Spleen (tissue), 11 donors: ENCODE results near the gene GAB2. TPM values are rescaled to one million over a fixed set of nuclear protein-coding genes. Genes with fewer than 3 reads are reported as not detected.

Source experiments
- DNase-seq: peaks from one replicate; pipeline ENCODE4 v3.0.0-alpha.2; 2020
- H3K27ac ChIP-seq, 8 donors: fragments of 200-600 bp; sonication (generic) in 7 of 8; 1 replicate in 4 of 8; 2 replicates in 4 of 8; pipeline versions ENCODE4 v1.5.0 to v1.8.0; 2016 to 2021; ENCODE audit warnings: inconsistent platforms in 4 of 8, mild to moderate bottlenecking in 4 of 8, moderate library complexity in 1 of 8
- H3K27me3 ChIP-seq, 7 donors: fragments of 200-600 bp; sonication (generic) in 6 of 7; replicated peaks in 1 of 7; 1 replicate in 4 of 7; 2 replicates in 3 of 7; pipeline versions ENCODE4 v1.5.0 to v1.8.0; 2016 to 2021; ENCODE audit warnings: inconsistent platforms in 3 of 7, mild to moderate bottlenecking in 1 of 7
- H3K36me3 ChIP-seq, 6 donors: fragments of 200-600 bp; sonication (generic) in 5 of 6; 1 replicate in 4 of 6; 2 replicates in 2 of 6; pipeline versions ENCODE4 v1.5.0 to v1.8.0; 2016 to 2021; ENCODE audit warnings: inconsistent platforms in 2 of 6
- H3K4me1 ChIP-seq, 6 donors: fragments of 200-600 bp; sonication (generic) in 5 of 6; 1 replicate in 3 of 6; 2 replicates in 3 of 6; pipeline versions ENCODE4 v1.5.0 to v1.8.0; 2016 to 2021; ENCODE audit warnings: inconsistent platforms in 3 of 6
- H3K4me3 ChIP-seq, 8 donors: fragments of 200-600 bp; sonication (generic) in 7 of 8; 1 replicate in 4 of 8; 2 replicates in 4 of 8; pipeline versions ENCODE4 v1.5.0 to v1.8.0; 2016 to 2021; ENCODE audit warnings: inconsistent platforms in 4 of 8, mild to moderate bottlenecking in 4 of 8, moderate library complexity in 2 of 8
- H3K9me3 ChIP-seq, 8 donors: fragments of 200-600 bp; sonication (generic) in 7 of 8; 1 replicate in 4 of 8; 2 replicates in 4 of 8; pipeline versions ENCODE4 v1.5.0 to v1.8.0; 2016 to 2021; ENCODE audit warnings: inconsistent platforms in 4 of 8
- POLR2A ChIP-seq, 3 donors: fragments of 450-650 bp; IDR thresholded peaks; one replicate each; pipeline ENCODE4 v1.5.1; 2017; ENCODE audit warnings: antibody characterized with exemption in 3 of 3, mild to moderate bottlenecking in 1 of 3
- POLR2AphosphoS5 ChIP-seq, 3 donors: sonication (generic); formaldehyde crosslinking; IDR thresholded peaks; one replicate each; pipeline ENCODE4 v1.5.1; 2017; ENCODE audit warnings: antibody characterized with exemption in 3 of 3
- WGBS, 5 donors: extraction: QIAGEN DNeasy Blood & Tissue Kit in 3 of 5; methylation state at CpG; one replicate each; pipeline versions ENCODE4 v1.1.5 to v1.1.7; 2013 to 2018; 5-methylcytosine and 5-hydroxymethylcytosine counted together
- intact Hi-C: fragments of 100-400 bp; cut with DNase I; formaldehyde crosslinking; loops from one replicate; pipeline ENCODE4 v1.15.0; 2023; ENCODE audit warnings: low total_unique reads
- polyA plus RNA-seq, 3 donors: library from polyadenylated mRNA; stranded (reverse); fragments of 200-250 nt; gene quantifications; one replicate each; pipeline ENCODE4 v1.2.1, GENCODE V29; 2013
- total RNA-seq, 7 donors: library from RNA; depleted of rRNA in 3 of 7; stranded (reverse); fragments of >200 nt in 3 of 7; fragmentation: NEBNext Ultra II Directional in 4 of 7; extraction: Animal tissue kit (Norgen Biotek cat#: 25700) in 4 of 7; gene quantifications; one replicate each; pipeline versions ENCODE4 v1.1.0 to v1.2.1, GENCODE V29; 2016 to 2021
- TF ChIP-seq, protein P1 (sequence below), 11 experiments: fragments of 200-600 bp in 7 of 11; fragments of 450-650 bp in 4 of 11; sonication (generic) in 4 of 11; IDR thresholded peaks in 8 of 11; conservative IDR thresholded peaks in 3 of 11; 1 replicate in 7 of 11; 2 replicates in 4 of 11; pipeline versions ENCODE4 v1.4.0 to v1.8.0; 2016 to 2021; ENCODE audit warnings: antibody characterized with exemption in 11 of 11, inconsistent platforms in 4 of 11, mild to moderate bottlenecking in 1 of 11
- donor health status: healthy with polysubstance abuse.
- donor health status: DM: no; HTN: no; CAD: no; lungs with moderate emphysema.
- donor health status: DM: no; HTN: no; CAD: no.
- donor health status: Bipolar disorder and iron deficiency.
- donor health status: healthy.
- donor health status: DM: no; HTN: no; CAD: no.
- donor health status: DM: yes; HTN: yes; CAD: no.

GAB2 gene
- total and polyA plus RNA-seq, 10 donors = 2.3 to 57.7 (median 47.0) TPM

DNA sequence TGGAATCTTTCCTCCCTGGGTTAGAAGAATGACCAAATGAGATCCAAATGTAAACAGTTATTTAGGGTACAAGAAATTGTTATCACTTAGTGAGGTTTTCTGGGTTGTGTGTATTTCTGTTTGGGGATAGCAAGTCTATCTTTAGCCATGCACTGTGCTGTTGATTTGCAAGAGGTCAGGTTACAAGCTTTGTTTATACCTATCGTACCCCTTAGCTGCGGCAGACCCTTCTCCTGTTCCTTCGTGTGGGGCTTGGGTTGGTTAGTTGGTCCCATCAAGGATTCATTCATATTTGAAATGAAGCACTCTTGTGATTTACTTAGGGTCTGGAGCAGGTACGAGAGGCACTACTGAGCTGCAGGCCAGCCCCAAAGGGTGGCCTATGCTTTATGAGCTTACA lies 156.3 kb downstream of the GAB2 start:
- no peak for TF ChIP-seq POLR2A (IDR thresholded peaks at IDR 0.05)
- TF ChIP-seq, protein P1, sequence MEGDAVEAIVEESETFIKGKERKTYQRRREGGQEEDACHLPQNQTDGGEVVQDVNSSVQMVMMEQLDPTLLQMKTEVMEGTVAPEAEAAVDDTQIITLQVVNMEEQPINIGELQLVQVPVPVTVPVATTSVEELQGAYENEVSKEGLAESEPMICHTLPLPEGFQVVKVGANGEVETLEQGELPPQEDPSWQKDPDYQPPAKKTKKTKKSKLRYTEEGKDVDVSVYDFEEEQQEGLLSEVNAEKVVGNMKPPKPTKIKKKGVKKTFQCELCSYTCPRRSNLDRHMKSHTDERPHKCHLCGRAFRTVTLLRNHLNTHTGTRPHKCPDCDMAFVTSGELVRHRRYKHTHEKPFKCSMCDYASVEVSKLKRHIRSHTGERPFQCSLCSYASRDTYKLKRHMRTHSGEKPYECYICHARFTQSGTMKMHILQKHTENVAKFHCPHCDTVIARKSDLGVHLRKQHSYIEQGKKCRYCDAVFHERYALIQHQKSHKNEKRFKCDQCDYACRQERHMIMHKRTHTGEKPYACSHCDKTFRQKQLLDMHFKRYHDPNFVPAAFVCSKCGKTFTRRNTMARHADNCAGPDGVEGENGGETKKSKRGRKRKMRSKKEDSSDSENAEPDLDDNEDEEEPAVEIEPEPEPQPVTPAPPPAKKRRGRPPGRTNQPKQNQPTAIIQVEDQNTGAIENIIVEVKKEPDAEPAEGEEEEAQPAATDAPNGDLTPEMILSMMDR (IDR thresholded peaks at IDR 0.05 in 8 of 11, conservative IDR thresholded peaks at IDR 0.05 in 3 of 11) = no peak
- TF ChIP-seq POLR2AphosphoS5 (IDR thresholded peaks at IDR 0.05) = no peak
- H3K27ac ChIP-seq = no peak overlapping the region
- H3K9me3 ChIP-seq = no peaks in the 10 kb centered on the region
- intact Hi-C loops = no loop called here
- no peaks in the 10 kb centered on the region for H3K27me3 ChIP-seq
- 61 to 95% (median 91%) methylated on average over 4 of the region's 4 CpGs for WGBS, 5 donors
- peaks cover 3 to 17% (median 12%) of the 10 kb centered on the region in 6 donors for H3K4me1 ChIP-seq
- no peaks in the 10 kb centered on the region for H3K36me3 ChIP-seq
- no peak for DNase-seq
- no peak overlapping the region for H3K4me3 ChIP-seq

DNA sequence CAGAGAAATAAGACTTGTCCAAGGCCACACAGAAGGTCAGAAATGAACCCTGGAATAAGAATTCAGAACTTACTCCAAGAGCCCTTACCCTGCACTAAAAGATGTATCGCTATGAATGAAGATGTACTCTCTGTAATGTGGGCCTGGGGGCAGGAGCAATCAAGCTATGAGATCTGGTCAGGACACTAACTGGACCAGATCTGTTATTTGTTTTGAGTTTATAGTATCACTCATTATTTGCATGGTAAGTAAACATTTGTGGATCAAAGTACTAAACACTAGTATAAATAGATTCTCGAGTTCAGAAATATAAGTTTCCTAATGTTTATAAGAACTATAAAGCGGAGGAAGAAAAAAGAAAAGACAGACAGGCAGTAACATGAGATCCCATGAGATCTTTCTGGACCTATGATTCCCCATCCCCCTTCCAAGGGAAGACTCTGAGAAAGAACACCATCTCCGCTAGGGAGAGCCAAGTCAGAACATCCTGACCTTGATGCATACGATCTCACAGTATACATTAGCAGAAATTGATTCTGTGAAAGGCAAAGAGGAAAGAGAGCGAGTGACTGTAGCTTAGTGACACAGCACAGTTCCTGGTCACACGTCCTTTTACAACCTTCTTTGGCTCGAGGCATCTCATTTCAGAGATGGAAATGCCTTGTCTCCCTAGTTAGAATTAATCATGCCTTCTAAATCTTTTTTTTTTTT lies 157.7 kb downstream of the GAB2 start:
- no peak for TF ChIP-seq POLR2A (IDR thresholded peaks at IDR 0.05)
- TF ChIP-seq, protein P1 (IDR thresholded peaks at IDR 0.05 in 8 of 11, conservative IDR thresholded peaks at IDR 0.05 in 3 of 11) = no peak
- TF ChIP-seq POLR2AphosphoS5 (IDR thresholded peaks at IDR 0.05) = no peak
- intact Hi-C loops = no loop called here
- H3K27ac ChIP-seq = no peak overlapping the region
- H3K4me1 ChIP-seq = peaks cover 3 to 20% (median 15%) of the 10 kb centered on the region in 6 donors
- no peaks in the 10 kb centered on the region for H3K27me3 ChIP-seq
- no peaks in the 10 kb centered on the region for H3K36me3 ChIP-seq
- H3K4me3 ChIP-seq = no peak overlapping the region
- no peak for DNase-seq
- 79 to 88% (median 81%) methylated on average over 8 of the region's 8 CpGs for WGBS, 5 donors
- H3K9me3 ChIP-seq = no peaks in the 10 kb centered on the region

DNA sequence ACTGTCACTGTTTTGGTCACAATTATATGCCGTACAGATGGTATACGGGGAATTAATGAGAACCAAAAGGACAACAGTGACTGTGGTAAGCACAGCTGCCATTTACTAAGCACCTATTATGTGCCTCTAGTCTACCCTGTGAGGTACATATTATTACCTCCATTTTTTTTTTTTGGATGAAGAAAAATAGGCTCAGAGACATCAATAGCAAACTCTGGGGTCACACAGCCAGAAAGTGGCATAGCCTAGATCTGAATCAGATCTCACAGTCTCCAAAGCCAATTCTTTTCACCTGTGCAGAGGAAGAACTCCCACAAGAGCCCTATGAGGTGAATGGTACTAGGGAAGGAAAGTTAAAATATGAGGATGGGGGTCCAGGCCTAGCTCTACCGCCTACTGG lies 160.0 kb downstream of the GAB2 start:
- WGBS, 5 donors = 95 to 100% (median 95%) methylated on average over 3 of the region's 3 CpGs
- Histone ChIP-seq H3K4me1 (peaks cover 3 to 19% (median 15%) of the 10 kb centered on the region in 6 donors), H3K9me3 (no peaks in the 10 kb centered on the region), H3K4me3 (no peak overlapping the region), H3K27me3 (no peaks in the 10 kb centered on the region), H3K27ac (peak overlapping the region in 5 of 8 donors; percentile 3 to 69 (median 51)), H3K36me3 (no peaks in the 10 kb centered on the region)
- no peak for DNase-seq
- intact Hi-C loops = no loop called here
- TF ChIP-seq POLR2A (IDR thresholded peaks at IDR 0.05) (no peak), POLR2AphosphoS5 (IDR thresholded peaks at IDR 0.05) (no peak)
- TF ChIP-seq, protein P1 (IDR thresholded peaks at IDR 0.05 in 8 of 11, conservative IDR thresholded peaks at IDR 0.05 in 3 of 11) = no peak

DNA sequence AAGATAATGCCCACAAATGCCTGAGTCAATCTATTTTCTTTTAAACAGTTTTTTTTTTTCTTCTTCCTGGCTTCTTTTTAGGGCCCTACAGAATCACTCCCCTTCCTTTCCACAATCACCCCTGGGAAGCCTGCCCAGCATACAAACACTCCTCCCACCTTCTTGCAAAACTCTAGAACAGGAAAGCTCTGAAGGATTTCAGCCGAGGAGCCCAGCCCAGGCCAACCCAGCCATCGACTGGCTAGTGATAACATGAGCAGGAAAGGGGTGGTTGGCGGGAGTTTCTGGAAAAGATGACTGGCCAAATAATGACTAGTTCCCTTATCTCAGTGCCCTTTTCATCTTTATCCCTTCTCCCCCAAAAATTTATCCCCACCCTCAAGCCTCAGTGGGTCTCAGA lies 160.7 kb downstream of the GAB2 start:
- no peak overlapping the region for H3K4me3 ChIP-seq
- H3K27me3 ChIP-seq = no peaks in the 10 kb centered on the region
- intact Hi-C loops = no loop called here
- no peak for DNase-seq
- H3K27ac ChIP-seq = peak overlapping the region in 7 of 8 donors; percentile 3 to 69 (median 51)
- no peaks in the 10 kb centered on the region for H3K9me3 ChIP-seq
- H3K4me1 ChIP-seq = peaks cover 3 to 19% (median 15%) of the 10 kb centered on the region in 6 donors
- H3K36me3 ChIP-seq = no peaks in the 10 kb centered on the region
- WGBS, 5 donors = 19 to 37% (median 22%) methylated on average over 3 of the region's 3 CpGs
- TF ChIP-seq, protein P1 (IDR thresholded peaks at IDR 0.05 in 8 of 11, conservative IDR thresholded peaks at IDR 0.05 in 3 of 11) = no peak
- peak in 1 of 3 donors; percentile 20 for TF ChIP-seq POLR2AphosphoS5 (IDR thresholded peaks at IDR 0.05)
- TF ChIP-seq POLR2A (IDR thresholded peaks at IDR 0.05) = no peak
